UCSD-AML1 (cell line): Measurements from ENCODE around the gene ILDR1.
A peak's percentile ranks its signal among the peaks of the same experiment; 100 is the strongest.

ENCODE experiments used
- DNase-seq: peaks from one replicate; lab custom pipeline; 2025; ENCODE audit not compliant: unreplicated experiment; lab: John Stamatoyannopoulos, UW

The ILDR1 gene

GRCh38 chr3:121994551-121994950 lies 27.5 kb downstream of the ILDR1 start:
- no peak for DNase-seq

- DNase-seq, result no peak
Measured at GRCh38 chr3:121992601-121993560, 29.2 kb downstream of the ILDR1 start.

GRCh38 chr3:121989943-121990342 lies 32.1 kb downstream of the ILDR1 start:
- DNase-seq, result no peak

DNA sequence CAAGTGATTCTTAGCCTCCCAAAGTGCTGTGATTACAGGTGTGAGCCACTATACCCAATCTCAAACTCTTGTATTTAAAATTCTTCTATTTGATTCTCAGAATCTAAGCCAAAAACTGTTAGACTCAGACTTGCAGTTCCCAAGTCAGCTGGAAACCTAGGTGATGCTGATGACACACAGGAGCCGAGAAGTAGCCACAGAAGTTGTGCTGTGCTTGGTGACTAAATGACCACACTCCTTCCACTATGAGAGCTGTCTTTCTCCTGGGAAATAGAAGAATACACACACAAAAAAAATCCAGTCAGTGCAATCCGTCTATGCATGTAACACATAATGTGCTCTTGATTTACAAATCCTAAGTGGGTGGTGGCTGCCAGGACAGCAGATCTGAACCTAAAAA lies 33.9 kb downstream of the ILDR1 start:
- DNase-seq, result no peak

- DNase-seq, result no peak
Measured at GRCh38 chr3:121985846-121986245, 36.2 kb downstream of the ILDR1 start.

- DNase-seq, result no peak
Measured at GRCh38 chr3:121981473-121981872, 40.6 kb downstream of the ILDR1 start.

DNA sequence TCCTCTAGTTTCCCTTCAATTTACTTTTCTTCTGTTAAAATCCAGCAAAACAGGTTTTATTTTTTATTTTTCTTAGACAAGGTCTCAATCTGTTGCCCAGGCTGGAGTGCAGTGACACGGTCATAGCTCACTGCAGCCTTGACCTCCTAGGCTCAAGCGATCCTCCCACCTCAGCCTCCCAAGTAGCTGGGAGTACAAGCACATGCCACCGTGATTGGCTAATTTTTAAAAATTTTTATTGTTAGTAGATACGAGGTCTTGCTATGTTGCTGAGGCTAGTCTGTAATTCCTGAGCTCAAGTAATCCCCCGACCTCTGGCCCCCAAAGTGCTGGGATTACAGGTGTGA lies 41.6 kb downstream of the ILDR1 start:
- no peak for DNase-seq

DNA sequence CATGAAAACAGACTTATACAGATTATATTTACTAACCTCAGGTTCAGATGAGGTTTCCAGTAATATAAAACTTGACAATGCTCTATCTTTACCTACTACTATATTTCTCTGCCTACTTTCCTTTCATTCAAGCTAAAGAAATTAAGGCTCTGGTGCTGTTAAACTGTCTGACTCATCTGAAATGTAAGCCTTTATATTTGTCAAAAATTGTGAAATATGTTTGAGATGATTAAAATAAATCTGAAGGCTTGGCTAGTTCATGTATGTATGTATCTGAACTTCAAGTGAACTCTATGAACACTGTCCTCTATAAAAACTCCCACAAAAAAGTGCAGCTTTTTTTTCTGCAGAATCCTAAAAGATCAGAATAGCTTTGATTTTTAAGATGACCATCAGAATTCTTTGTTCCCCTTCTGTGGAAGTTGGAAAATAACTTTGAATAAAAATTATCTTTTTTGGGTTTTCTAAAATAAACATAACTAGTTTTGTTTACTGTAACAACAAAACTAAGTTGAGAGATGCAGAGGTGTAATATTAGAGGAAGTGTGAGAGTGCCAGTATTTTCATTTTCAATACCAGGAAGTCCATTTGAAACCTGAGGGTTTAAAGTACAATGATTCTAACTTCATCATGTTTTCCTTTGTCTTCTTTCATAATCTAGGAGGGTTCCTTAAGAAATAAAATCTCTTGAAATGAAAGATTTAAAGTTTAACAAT lies 42.2 kb downstream of the ILDR1 start:
- DNase-seq, result no peak

DNA sequence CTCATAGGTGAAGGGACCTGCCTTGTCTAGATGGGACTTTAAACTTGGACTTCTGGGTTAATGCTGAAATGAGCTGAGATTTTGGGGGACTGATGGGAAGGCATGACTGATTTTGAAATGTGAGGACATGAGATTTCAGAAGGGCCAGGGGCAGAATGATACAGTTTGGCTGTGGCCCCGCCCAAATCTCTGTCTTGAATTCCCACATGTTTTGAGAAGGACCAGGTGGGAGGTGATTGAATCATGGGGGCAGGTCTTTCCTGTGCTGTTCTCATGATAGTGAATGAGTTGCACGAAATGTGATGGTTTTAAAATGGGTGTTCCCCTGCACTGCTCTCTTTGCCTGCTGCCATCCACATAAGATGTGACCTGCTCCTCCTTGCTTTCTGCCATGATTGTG lies 42.8 kb downstream of the ILDR1 start:
- no peak for DNase-seq

DNA sequence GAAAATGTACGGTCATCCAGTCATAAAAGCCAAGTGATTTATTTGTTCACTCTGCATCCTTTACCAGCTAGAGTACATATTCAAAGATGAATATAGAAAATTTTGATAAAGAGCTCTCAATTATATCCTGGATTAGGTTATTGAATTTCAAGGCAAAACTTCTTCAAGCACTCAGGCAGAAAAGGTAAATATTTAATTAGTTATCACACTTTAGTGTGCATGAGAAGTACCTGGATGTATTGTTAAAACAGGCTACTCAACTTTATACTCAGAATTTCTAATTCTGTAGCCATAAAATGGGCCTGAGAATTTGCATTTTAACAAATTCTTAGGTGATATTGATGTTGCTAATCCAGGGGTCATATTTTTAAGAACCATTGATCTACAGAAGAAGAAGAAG lies 45.3 kb downstream of the ILDR1 start:
- DNase-seq, result no peak

DNA sequence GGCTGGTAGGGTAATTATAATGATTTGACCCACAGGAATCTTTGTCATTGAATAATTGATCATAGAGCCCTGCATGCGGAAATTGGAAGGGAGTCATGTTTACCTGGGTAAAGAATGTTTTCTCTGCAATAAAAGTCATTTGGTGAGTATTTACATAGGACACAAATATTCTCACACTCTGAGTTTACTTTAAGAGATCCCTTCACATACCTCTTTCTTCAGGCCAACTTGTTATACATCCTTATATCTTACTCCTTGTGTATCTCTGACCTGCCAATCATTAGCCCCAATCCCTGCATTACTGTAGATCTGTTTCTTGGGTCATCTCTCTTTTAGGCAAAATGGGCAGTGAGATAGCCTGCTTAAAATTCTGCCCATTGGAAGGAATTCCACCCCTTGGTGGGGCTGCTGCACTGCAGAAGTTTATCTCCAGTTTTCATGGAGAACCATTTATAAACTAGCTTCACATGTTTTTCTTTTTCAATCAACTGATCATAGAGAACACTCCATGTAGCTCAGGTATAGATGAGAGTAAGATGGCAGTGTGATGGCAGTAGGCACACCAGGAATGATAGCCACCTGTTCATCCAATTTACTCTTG lies 46.2 kb downstream of the ILDR1 start:
- peak; percentile 15 for DNase-seq

DNA sequence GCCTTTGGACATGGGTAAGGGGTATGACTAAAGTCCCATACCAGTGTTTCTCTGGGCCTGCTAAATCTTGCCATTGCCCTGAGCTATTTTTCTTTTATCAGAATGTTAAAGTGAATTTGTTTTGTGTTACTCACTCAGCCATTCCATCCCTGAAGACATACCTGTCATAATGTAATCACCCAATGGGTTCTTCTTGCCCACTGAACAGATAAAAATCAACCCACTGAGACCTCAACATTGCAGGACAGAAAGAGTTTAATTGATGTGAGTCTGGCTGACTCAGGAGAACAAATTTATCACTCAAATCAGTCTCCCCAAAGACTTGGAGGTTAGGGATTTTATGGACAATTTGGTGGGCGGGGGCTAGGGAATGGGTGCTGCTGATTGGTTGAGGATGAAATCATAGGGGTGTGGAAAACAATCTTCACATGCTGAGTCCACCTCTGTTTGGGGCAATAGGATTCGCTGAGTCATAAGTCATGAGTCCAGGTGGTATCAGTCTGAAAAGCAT lies 47.4 kb downstream of the ILDR1 start:
- DNase-seq, result no peak

- no peak for DNase-seq
Measured at GRCh38 chr3:121970047-121970446, 52.0 kb downstream of the ILDR1 start.

DNA sequence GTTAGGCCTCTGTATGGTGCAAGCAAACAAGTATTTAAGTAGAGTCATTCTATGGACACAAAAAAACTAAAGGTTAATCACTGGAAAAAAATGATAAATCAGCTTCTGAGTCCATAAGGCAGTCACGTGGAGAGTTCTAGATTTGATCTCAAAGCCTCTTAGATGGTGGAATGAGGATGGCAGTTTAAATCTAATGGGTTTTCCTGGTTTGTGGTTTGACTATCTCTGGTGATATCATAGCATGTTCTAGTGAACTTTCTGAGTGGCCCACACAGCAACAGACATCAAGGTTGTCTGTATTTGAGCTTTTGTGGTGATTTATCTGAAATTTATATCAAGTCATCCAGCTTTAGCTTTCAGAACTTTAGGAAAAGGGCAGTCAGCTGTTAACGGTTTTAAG lies 52.4 kb downstream of the ILDR1 start:
- no peak for DNase-seq

DNA sequence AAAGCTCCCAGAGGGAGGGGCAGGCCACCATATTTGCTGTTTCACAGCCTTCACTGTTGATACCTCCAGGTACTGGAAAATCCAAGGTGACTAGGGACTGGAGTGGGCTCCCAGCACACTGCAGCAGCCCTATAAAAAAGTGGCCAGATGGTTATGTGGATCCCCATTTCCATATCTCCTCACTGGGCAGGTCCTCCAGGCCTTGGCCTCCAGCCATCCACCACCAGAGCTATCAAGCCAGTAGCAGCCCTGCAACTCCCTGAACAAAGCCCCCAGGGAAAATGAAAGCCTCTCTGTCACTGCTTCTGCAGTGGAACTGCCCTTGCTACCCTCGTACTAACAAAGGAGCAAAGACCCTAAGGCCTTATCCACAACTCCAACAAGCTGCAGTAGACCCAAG lies 58.4 kb downstream of the ILDR1 start:
- DNase-seq, result no peak

- DNase-seq, result no peak
Measured at GRCh38 chr3:121962443-121962842, 59.6 kb downstream of the ILDR1 start.

GRCh38 chr3:121961283-121961682 lies 60.8 kb downstream of the ILDR1 start:
- no peak for DNase-seq

DNA sequence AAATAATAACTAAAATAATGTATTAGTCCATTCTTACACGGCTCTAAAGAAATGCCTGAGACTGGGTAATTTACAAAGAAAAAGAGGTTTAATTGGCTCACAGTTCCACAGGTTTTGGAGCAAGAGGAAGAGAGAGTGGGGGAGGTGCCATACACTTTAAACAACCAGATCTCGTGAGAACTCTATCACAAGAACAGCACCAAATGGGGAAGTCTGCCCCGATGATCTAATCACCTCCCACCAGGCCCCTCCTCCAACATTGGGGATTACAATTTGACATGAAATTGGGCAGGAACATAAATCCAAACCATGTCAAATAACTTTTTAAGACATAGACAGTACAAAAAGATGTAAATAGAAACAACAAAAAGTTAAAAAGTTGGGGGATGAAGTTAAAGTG lies 63.2 kb downstream of the ILDR1 start:
- no peak for DNase-seq

- peak; percentile 34 for DNase-seq
Measured at GRCh38 chr3:121957674-121958415, 64.2 kb downstream of the ILDR1 start.

- DNase-seq, result no peak
Measured at GRCh38 chr3:121956363-121956762, 65.7 kb downstream of the ILDR1 start.

GRCh38 chr3:121951291-121951919 lies 70.6 kb downstream of the ILDR1 start:
- DNase-seq, result no peak
